Measurements from ENCODE around the gene EIF4B.

EIF4B gene

DNA sequence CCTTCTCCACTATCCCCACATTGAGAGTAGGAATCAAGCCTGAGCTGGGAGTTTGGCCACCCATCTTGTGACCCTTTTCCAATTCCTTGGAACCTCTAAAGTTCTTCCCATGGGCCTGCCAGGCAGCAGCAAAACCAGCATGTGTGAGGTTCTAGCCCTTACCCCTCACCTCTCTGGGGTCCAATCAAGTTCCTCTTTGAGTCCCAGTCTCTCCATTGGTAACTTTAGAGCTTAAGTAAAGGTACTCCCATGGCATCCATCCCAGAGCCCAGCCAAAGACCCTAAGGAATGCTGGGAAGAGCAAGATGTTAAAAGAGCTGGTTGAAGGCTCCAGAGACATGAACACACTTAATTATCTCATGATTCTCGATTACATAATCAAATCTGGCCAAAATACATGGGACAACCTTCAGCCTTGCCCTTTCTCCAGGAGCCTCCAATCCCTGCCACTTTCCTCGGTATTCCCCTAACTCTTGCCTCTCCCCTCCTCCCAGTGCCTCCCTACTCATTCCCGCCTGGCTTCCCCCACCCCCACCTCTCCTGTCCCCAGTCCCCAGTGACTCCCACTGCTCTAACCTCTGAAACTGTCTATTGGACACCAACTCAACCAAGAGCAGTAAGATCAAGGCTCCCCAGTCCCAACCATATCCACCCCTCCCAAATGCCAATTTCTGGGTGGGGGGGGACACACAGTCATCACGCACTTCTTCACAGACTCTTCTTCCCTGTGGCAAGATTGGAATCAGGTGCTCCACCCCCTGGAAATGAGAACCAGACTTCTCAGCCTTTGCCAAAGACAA, 38.8 kb downstream of the EIF4B start:
- DNase-seq (ENCODE audit: low read depth in 2 of 2): no peak

- DNase-seq (ENCODE audit: low read depth in 2 of 2): no peak
Measured at GRCh38 chr12:53045696-53046045, 39.4 kb downstream of the EIF4B start.

DNA sequence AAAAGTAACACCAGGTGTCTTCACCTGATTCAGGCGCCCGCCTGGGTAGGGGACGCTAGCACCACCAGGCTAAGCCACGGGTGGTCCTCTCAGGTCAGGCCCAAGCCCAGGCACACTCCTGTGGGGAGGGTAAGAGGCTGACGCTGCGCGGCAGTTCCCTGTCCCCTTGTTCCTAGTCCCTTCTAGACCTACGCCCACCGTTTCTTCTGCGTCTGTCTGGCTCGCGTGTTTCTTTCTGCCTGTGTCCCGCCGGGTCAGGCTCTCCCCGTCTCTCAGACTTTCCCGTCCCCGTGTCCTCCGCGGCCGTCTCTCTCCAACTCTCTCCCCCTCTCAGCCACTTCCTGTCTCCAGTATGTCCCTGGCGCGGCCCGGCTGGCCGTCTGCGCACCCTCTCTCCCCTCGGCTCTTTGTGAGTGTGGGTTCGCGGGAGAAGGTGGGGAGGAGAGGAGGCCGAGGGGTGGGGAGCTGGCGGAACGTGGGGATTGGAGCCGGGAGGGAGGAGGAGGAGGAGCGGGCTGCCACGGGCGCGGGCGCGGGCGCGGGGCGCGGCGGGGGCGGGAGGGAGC, 40.5 kb downstream of the EIF4B start:
- peak; percentile 75 to 77 for DNase-seq (ENCODE audit: low read depth in 2 of 2)

GRCh38 chr12:53047221-53048032, 41.2 kb downstream of the EIF4B start:
- DNase-seq (ENCODE audit: low read depth in 2 of 2): peak; percentile 86 to 87

DNA sequence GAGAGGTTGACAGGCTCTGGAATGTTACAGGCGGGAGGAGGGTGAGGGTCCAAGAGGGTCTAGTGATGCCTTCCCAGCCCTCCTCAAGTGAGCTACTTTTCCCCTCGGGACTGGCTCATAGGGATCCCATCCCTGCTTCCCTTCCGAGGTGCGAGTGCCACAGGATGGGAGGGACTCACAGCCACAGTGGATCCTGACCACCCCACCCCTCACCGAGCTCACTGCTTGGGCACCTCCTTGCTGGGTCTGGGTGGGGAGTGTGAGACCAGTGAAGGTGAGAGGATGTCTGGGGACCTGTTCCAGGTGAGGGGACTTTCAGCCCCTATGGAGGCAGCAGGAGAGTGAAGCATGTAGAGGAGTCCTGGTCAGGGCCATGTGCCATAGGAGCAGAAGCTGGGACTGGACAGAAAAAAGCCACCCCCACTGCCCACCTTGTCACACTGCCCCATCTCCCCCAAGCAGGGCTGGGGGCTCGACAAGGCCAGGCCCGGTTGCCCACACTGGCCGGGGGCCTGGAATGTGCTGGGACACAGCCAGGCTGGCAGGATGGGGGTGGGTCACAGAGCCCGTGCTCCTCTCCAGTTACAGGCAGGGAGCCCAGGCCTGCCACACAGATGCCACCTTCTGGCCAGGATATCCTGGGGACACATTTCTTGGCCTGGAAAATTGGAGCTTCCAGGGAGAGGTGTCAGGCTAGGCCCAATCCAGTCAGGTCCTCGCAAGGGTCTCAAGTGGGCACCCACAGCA, 42.0 kb downstream of the EIF4B start:
- no peak for DNase-seq (ENCODE audit: low read depth in 2 of 2)

DNA sequence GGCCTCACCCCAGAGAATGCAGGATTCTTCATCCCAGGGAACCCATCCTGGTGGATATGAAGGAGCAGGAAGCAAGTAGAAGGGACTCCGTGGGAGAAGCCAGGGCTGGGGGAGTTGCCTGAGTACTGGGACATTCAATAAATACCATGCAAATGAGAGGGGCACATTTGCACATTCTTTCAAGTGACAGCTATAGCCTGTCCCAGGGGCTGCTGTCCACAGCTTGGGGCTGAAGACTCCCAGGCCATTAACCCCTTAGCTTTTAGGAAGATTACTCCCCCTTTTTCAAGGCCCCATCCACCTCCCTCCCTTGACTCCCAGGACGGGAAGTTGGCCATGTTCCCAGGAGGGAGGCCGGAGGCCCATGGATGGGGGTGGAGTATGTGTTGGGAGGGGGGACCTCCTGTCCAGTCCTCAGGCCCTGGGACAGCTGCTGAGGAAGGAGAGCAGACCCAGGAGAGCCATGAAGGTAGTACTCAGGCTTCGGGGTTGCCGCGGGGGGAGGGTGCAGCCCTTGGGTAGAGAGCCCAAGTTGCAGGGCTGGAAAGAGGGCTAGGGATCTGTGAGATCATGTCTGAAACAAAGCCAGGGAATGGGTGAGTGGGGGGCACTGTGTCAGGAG, 42.6 kb downstream of the EIF4B start:
- peak in 1 of 2 experiments; percentile 29 for DNase-seq (ENCODE audit: low read depth in 2 of 2)

GRCh38 chr12:53049571-53050318, 43.5 kb downstream of the EIF4B start, which contains the start of gene TNS2:
TNS2 (plus strand) TSS chr12:53050065; CDS start chr12:53050186, 121 bp downstream.
- no peak for DNase-seq (ENCODE audit: low read depth in 2 of 2)

DNA sequence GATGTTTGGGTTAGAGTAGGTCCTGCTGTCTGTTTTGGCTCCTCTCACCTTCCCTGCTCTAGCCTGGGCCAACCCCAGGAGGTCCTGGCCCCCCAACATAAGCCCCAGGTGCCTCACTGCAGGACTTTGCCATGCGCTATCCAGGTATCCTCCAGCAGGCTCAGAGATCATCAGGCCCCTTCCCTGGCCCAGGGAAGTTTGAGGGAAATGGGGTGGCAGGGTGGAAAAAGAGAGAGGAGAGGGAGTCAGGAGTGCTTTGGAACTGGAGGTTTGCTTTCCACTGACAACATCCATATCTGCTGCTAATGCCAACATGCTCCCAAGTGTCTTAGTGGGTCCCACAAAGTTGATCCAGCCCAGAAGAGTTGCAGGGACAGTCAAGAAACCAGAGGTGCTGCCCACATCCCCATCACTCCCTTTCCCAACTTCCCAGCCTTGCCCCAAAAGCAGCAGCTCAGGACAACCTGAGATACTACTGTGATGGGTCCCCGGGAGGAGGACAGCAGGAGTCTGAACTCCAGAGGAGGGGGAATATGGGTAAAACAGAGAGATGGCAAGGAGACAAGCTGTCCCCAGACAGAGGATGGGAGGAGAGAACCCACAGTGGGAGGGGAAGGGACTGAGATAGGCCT, 44.3 kb downstream of the EIF4B start:
- no peak for DNase-seq (ENCODE audit: low read depth in 2 of 2)

- DNase-seq (ENCODE audit: low read depth in 2 of 2): no peak
Measured at GRCh38 chr12:53051058-53051880, 45.0 kb downstream of the EIF4B start.

GRCh38 chr12:53051881-53052412, 45.7 kb downstream of the EIF4B start:
- no peak for DNase-seq (ENCODE audit: low read depth in 2 of 2)

- DNase-seq (ENCODE audit: low read depth in 2 of 2): peak; percentile 43 to 46
Measured at GRCh38 chr12:53052419-53053217, 46.4 kb downstream of the EIF4B start.

DNA sequence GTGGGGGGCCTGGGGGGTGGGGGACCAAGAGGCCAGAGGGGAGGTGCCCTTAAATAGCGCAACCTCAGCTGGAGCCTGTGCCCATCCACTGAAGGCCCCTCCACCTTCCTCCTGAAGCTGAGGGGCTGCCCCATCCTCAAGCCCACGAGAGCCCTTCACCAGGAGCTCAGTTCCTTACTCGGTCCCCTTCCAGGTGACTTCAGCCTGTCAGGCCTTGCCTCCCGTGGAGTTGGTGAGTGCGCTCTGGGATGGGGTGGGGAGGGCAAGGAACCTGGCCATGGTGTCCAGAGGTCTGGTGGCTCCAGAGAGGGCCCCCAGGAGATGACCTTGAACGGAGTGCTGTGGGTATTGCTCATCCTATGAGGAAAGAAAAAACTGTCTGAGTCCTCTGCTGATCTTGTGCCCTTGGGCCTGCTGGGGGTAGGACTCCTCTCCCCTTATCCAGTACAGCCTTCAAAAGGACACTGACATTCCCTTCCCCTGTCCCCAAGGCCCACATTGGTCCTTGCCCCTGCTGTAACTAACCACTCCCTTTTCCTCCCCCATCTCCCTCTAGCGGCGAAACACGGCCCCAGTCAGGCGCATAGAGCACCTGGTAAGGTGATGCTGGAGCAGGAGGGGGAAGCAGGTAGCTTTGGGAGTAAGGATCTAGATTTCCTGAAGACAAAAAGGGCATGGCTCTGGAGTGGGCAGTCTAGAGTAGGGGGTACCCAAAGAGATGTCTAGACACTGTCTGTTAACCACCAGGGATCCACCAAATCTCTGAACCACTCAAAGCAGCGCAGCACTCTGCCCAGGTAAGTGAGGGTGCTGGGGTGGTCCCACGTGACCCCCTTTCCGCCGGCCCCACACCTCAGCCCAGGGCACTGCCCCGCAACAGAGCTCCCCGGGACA, 47.2 kb downstream of the EIF4B start:
- DNase-seq (ENCODE audit: low read depth in 2 of 2): no peak

DNA sequence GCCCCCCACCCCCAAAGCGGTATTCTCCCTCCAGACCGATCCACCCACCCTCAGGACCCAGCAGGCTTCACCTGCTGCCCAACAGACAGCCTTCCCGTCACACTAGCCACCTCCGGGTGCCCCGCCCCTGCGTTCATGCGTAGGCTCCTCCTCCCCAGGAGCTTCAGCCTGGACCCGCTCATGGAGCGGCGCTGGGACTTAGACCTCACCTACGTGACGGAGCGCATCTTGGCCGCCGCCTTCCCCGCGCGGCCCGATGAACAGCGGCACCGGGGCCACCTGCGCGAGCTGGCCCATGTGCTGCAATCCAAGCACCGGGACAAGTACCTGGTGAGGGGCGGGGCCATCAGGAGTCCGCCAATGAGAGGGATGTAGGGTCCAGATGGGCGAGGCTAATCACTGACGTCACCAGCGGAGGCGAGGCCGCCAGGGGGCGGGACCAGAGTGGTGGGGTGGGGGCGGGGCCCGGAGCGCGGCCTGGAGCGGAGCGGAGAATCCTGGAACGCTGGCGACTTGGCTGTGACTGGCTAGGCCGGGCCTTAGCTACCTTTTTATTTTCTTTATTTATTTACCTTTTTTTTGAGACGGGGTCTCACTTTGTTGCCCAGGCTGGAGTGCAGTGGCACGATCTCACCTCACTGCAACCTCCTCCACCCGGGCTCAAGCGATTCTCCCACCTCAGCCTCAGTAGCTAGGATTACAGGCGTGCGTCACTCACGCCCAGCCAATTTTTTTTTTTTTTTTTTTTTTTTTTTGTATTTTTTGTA, 48.0 kb downstream of the EIF4B start:
- DNase-seq (ENCODE audit: low read depth in 2 of 2): peak; percentile 78 to 79

GRCh38 chr12:53055471-53056266, 49.4 kb downstream of the EIF4B start:
- DNase-seq (ENCODE audit: low read depth in 2 of 2): no peak

DNA sequence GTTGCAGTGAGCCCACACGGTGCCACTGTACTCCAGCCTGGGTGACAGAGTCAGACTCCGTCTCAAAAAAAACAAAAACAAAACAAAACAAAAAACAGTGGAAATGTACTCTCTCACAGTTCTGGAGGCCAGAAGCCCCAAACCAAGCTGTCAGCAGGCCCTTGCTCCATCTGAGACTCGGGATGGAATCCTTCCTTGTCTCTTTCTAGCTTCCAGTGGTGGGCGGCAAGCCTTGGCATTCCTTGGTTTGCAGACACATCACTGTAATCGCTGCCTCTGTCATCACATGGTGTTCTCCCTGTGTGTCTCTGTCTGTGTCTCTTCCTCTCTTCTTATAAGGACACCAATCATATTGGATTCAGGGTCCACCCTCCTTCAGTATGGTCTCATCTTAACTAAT, 50.0 kb downstream of the EIF4B start:
- no peak for DNase-seq (ENCODE audit: low read depth in 2 of 2)

DNA sequence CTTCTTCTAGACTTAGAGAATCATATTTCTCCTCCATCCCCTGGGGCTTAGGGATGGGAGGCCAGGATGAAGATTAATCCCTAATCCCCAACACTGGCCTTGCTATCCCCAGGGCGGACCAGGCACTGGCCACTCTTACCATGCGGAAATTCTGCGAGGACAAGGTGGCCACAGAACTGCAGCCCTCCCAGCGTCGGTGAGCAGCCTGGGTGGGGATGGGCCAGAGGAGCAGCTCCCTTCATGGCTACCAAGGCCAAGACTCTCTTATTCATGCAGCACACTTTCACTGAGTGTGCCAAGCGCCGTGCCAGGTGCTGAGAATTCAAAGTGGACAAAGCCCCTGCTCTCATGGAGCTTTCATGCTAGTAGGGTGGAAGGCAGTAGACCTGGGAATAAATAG, 50.6 kb downstream of the EIF4B start:
- DNase-seq (ENCODE audit: low read depth in 2 of 2): no peak
